Measurements from ENCODE around the gene CALCR. TPM values are rescaled to one million over a fixed set of nuclear protein-coding genes. Genes with fewer than 3 reads are reported as not detected.

The CALCR gene
- total RNA-seq, 1 experiment from 2014 or later: 0.10 TPM

GRCh38 chr7:93563584-93563983, 10.9 kb downstream of the CALCR start (continued):
- TF ChIP-seq POLR2A (IDR thresholded peaks at IDR 0.05; ENCODE audit: borderline replicate concordance, extremely low read depth, insufficient read depth, insufficient read length): no peak

GRCh38 chr7:93562936-93563335, 11.6 kb downstream of the CALCR start:
- CTCF ChIA-PET: interaction anchor here (2.1 kb wide), 1 partner anchor 12 kb away, joined by 21 read pairs; no protein-coding TSS in a partner anchor
- Histone ChIP-seq H3K9me2 (ENCODE audit: insufficient read depth) (no peaks in the 10 kb centered on the region), H3K4me1 (ENCODE audit: control insufficient read depth in 1 of 2, insufficient read depth in 2 of 2, low read length in 2 of 2) (no peaks in the 10 kb centered on the region), H3K4me2 (ENCODE audit: low read length) (no peak overlapping the region), H4K20me1 (ENCODE audit: insufficient read depth) (no peaks in the 10 kb centered on the region), H3K9ac (ENCODE audit: low read length) (no peak overlapping the region), H3K79me2 (ENCODE audit: insufficient read depth, low read length) (no peaks in the 10 kb centered on the region), H3K36me3 (ENCODE audit: control insufficient read depth in 1 of 2, insufficient read depth in 2 of 2, low read length in 2 of 2) (no peaks in the 10 kb centered on the region), H3K27ac (ENCODE audit: low read depth, low read length) (no peak overlapping the region), H3K27me3 (ENCODE audit: insufficient read depth, low read length) (0 out of 2 replicates have a peak, but pooled peaks cover 5% of the 10 kb centered on the region), H3K9me3 (ENCODE audit: control insufficient read depth in 1 of 2, insufficient read depth in 1 of 2, low read depth in 1 of 2, low read length in 2 of 2) (no peaks in the 10 kb centered on the region), H2AFZ (ENCODE audit: low read depth, low read length, poor library complexity, severe bottlenecking) (no peak overlapping the region), H3K4me3 (replicated peaks in 1 of 2; ENCODE audit: low read depth in 1 of 2, low read length in 2 of 2) (no peak overlapping the region)
- no TSS peak for BruUV-seq (replicated peaks)
- POLR2A ChIA-PET: no interaction called here
- no peak for ATAC-seq
- RAD21 ChIA-PET (ENCODE audit: low non-redundant PET in 1 of 2, low total read pairs in 2 of 2, uncharacterized antibody in 2 of 2, unreplicated experiment in 2 of 2): no interaction called here
- no peak for DNase-seq (ENCODE audit: low read depth, low spot score)
- intact Hi-C loops (cut with micrococcal nuclease): no loop called here
- TF ChIP-seq CEBPB (IDR thresholded peaks at IDR 0.05; ENCODE audit: low read depth): no peak
- TF ChIP-seq SRF (IDR thresholded peaks at IDR 0.05; ENCODE audit: low read depth): no peak
- TF ChIP-seq POLR2AphosphoS5 (IDR thresholded peaks at IDR 0.05; ENCODE audit: low read depth, low read length): no peak
- no peak for TF ChIP-seq CTCF (IDR thresholded peaks at IDR 0.05 in 2 of 3, conservative IDR thresholded peaks at IDR 0.05 in 1 of 3; ENCODE audit: borderline replicate concordance in 1 of 3, insufficient read depth in 1 of 3, low read depth in 2 of 3, low read length in 2 of 3)
- no peak for TF ChIP-seq POLR2A (IDR thresholded peaks at IDR 0.05; ENCODE audit: borderline replicate concordance, extremely low read depth, insufficient read depth, insufficient read length)
- no peak for TF ChIP-seq ATF3 (IDR thresholded peaks at IDR 0.05)
- TF ChIP-seq ELF1 (IDR thresholded peaks at IDR 0.05; ENCODE audit: borderline replicate concordance, low read depth): no peak
- no peak for TF ChIP-seq ZNF274 (IDR thresholded peaks at IDR 0.05; ENCODE audit: low read depth, low read length)
- no peak for TF ChIP-seq SIN3A (IDR thresholded peaks at IDR 0.05; ENCODE audit: low read depth)
- no peak for TF ChIP-seq FOSL1 (IDR thresholded peaks at IDR 0.05; ENCODE audit: low read depth)
- TF ChIP-seq MAX (IDR thresholded peaks at IDR 0.05): no peak
- no peak for TF ChIP-seq RAD21 (IDR thresholded peaks at IDR 0.05; ENCODE audit: low read depth)
- TF ChIP-seq SP1 (IDR thresholded peaks at IDR 0.05; ENCODE audit: low read depth): no peak
- no peak for TF ChIP-seq TCF7L2 (IDR thresholded peaks at IDR 0.05; ENCODE audit: borderline replicate concordance, extremely low read depth, insufficient read depth, insufficient read length)
